HEK293 (cell line): ENCODE results near the gene ARHGAP23.

ENCODE experiments used
- EGR2 ChIP-seq: fragments of 450-650 bp; formaldehyde crosslinking; IDR thresholded peaks from 2 replicates; pipeline ENCODE4 v1.5.1; 2016; ENCODE audit warnings: low read depth, missing biosample characterization, missing genetic modification characterization
- GLI2 ChIP-seq: fragments of 450-650 bp; formaldehyde crosslinking; IDR thresholded peaks from 2 replicates; pipeline ENCODE4; 2017; ENCODE audit warnings: missing biosample characterization, missing genetic modification characterization, low read depth, borderline replicate concordance
- GLI4 ChIP-seq: fragments of 450-650 bp; formaldehyde crosslinking; IDR thresholded peaks from 2 replicates; pipeline ENCODE4 v1.5.1; 2016; ENCODE audit warnings: missing biosample characterization, missing genetic modification characterization
- HOXA7 ChIP-seq: sonication (generic); formaldehyde crosslinking; IDR thresholded peaks from 2 replicates; pipeline ENCODE4 v1.8.1; 2022; ENCODE audit warnings: missing genetic modification reagents, borderline replicate concordance
- IKZF3 ChIP-seq: fragments of 450-650 bp; IDR thresholded peaks from 2 replicates; pipeline ENCODE4 v1.5.0; 2018; ENCODE audit warnings: missing biosample characterization, mild to moderate bottlenecking, missing genetic modification characterization, moderate library complexity
- KLF1 ChIP-seq: fragments of 450-650 bp; formaldehyde crosslinking; IDR thresholded peaks from 2 replicates; pipeline ENCODE4 v1.5.1; 2016; ENCODE audit warnings: missing biosample characterization, missing genetic modification characterization
- KLF7 ChIP-seq: fragments of 450-650 bp; formaldehyde crosslinking; IDR thresholded peaks from 2 replicates; pipeline ENCODE4 v1.5.1; 2016; ENCODE audit warnings: missing biosample characterization, missing genetic modification characterization, borderline replicate concordance
- MZF1 ChIP-seq: fragments of 450-650 bp; formaldehyde crosslinking; IDR thresholded peaks from 2 replicates; pipeline ENCODE4 v1.5.1; 2017; ENCODE audit warnings: missing biosample characterization, missing genetic modification characterization, borderline replicate concordance
- REPIN1 ChIP-seq: fragments of 450-650 bp; formaldehyde crosslinking; IDR thresholded peaks from 2 replicates; pipeline ENCODE4 v1.5.1; 2017; ENCODE audit warnings: missing biosample characterization, missing genetic modification characterization, low read depth
- ZFHX2 ChIP-seq: fragments of 450-650 bp; formaldehyde crosslinking; conservative IDR thresholded peaks from 2 replicates; pipeline ENCODE4 v1.5.1; 2016; ENCODE audit warnings: missing biosample characterization, missing genetic modification characterization
- ZNF121 ChIP-seq: fragments of 450-650 bp; formaldehyde crosslinking; IDR thresholded peaks from 2 replicates; pipeline ENCODE4 v1.5.1; 2016; ENCODE audit warnings: missing biosample characterization, missing genetic modification characterization
- ZNF184 ChIP-seq: fragments of 450-650 bp; IDR thresholded peaks from 2 replicates; pipeline ENCODE4 v1.5.1; 2018; ENCODE audit warnings: missing biosample characterization, mild to moderate bottlenecking, missing genetic modification characterization
- ZNF19 ChIP-seq: fragments of 450-650 bp; formaldehyde crosslinking; IDR thresholded peaks from 2 replicates; pipeline ENCODE4; 2016; ENCODE audit warnings: missing biosample characterization, missing genetic modification characterization, low read depth
- ZNF2 ChIP-seq: fragments of 450-650 bp; formaldehyde crosslinking; IDR thresholded peaks from 2 replicates; pipeline ENCODE4 v1.5.1; 2016; ENCODE audit warnings: missing biosample characterization, missing genetic modification characterization
- ZNF239 ChIP-seq: fragments of 450-650 bp; formaldehyde crosslinking; IDR thresholded peaks from 2 replicates; pipeline ENCODE4 v1.5.1; 2016; ENCODE audit warnings: missing biosample characterization, missing genetic modification characterization
- ZNF530 ChIP-seq: fragments of 450-650 bp; formaldehyde crosslinking; IDR thresholded peaks from 2 replicates; pipeline ENCODE4 v1.5.1; 2016; ENCODE audit warnings: low read depth, missing biosample characterization, missing genetic modification characterization
- ZNF600 ChIP-seq: fragments of 450-650 bp; formaldehyde crosslinking; IDR thresholded peaks from 2 replicates; pipeline ENCODE4 v1.5.1; 2016; ENCODE audit warnings: missing biosample characterization, missing genetic modification characterization
- ZNF629 ChIP-seq: fragments of 450-650 bp; formaldehyde crosslinking; IDR thresholded peaks from 2 replicates; pipeline ENCODE4 v1.5.1; 2017; ENCODE audit warnings: missing biosample characterization, missing genetic modification characterization
- ZNF677 ChIP-seq: fragments of 450-650 bp; IDR thresholded peaks from 2 replicates; pipeline ENCODE4 v1.5.0; 2018; ENCODE audit warnings: missing biosample characterization, mild to moderate bottlenecking, missing genetic modification characterization, moderate library complexity
- ZNF701 ChIP-seq: fragments of 450-650 bp; formaldehyde crosslinking; IDR thresholded peaks from 2 replicates; pipeline ENCODE4 v1.5.1; 2016; ENCODE audit warnings: missing biosample characterization, missing genetic modification characterization
- ZNF776 ChIP-seq: fragments of 450-650 bp; formaldehyde crosslinking; IDR thresholded peaks from 2 replicates; pipeline ENCODE4 v1.5.0; 2017; ENCODE audit warnings: missing biosample characterization, missing genetic modification characterization, borderline replicate concordance
- ZNF837 ChIP-seq: fragments of 450-650 bp; formaldehyde crosslinking; IDR thresholded peaks from 2 replicates; pipeline ENCODE4 v1.5.1; 2016; ENCODE audit warnings: missing biosample characterization, missing genetic modification characterization
- TF ChIP-seq, protein P1 (sequence below): fragments of 450-650 bp; formaldehyde crosslinking; IDR thresholded peaks from 2 replicates; pipeline ENCODE4 v1.5.1; 2016; ENCODE audit warnings: missing biosample characterization, missing genetic modification characterization
- TF ChIP-seq, protein P2 (sequence below): fragments of 450-650 bp; formaldehyde crosslinking; IDR thresholded peaks from 2 replicates; pipeline ENCODE4 v1.5.1; 2016; ENCODE audit warnings: missing biosample characterization, missing genetic modification characterization
- TF ChIP-seq, protein P3 (sequence below): fragments of 450-650 bp; IDR thresholded peaks from 2 replicates; pipeline ENCODE4 v1.5.1; 2018; ENCODE audit warnings: missing biosample characterization, mild to moderate bottlenecking, missing genetic modification characterization
- TF ChIP-seq, protein P4 (sequence below): fragments of 450-650 bp; formaldehyde crosslinking; IDR thresholded peaks from 2 replicates; pipeline ENCODE4 v1.5.1; 2016; ENCODE audit warnings: missing biosample characterization, missing genetic modification characterization
- TF ChIP-seq, protein P5 (sequence below): fragments of 450-650 bp; formaldehyde crosslinking; IDR thresholded peaks from 2 replicates; pipeline ENCODE4 v1.5.1; 2017; ENCODE audit warnings: missing biosample characterization, missing genetic modification characterization
- TF ChIP-seq, protein P6 (sequence below): fragments of 450-650 bp; formaldehyde crosslinking; IDR thresholded peaks from 2 replicates; pipeline ENCODE4 v1.5.1; 2016; ENCODE audit warnings: missing biosample characterization, missing genetic modification characterization

Gene ARHGAP23

DNA sequence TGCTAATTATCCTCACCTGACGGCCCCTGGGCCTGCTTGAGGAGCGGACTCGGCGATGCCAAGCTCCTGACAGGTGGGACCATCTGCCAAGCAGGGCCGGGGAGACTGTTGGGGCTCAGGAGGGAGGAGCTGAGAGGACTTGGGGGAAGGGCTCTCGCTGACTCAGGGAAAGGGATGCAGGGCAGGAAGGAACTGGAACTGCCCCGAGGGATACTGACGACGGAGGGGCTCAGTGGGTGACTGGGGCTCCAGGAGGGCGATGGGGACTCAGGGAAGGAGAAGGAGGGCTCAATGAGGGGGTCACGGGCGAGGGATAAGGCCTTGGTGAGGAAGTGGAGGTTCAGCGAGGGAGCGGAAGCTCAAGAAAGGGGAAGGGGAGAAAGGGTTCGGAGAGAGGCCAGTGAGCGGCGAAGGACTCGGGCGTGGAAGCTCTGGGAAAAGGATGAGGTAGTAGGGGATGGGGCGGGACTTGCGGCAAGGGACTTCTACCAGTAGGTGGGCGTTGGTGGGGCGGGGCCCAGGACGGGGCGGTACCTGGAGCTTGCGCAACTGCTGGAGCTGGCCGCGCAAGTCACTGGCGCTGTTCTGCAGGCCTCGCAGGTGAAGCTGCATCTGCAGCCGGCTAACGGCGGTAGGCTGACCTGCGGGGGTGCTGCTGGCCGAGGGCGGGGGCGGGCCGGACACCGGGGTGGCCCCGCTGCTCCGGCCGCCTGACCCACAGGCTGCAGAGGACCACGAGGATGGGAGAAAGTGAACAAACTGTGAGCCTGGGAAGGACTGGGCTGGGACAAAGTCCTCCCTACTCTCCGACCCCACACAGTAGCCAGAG lies 131.0 kb downstream of the ARHGAP23 start (continued):
- TF ChIP-seq GLI2 (tag by site-specific recombination) = no peak
- TF ChIP-seq, protein P1, sequence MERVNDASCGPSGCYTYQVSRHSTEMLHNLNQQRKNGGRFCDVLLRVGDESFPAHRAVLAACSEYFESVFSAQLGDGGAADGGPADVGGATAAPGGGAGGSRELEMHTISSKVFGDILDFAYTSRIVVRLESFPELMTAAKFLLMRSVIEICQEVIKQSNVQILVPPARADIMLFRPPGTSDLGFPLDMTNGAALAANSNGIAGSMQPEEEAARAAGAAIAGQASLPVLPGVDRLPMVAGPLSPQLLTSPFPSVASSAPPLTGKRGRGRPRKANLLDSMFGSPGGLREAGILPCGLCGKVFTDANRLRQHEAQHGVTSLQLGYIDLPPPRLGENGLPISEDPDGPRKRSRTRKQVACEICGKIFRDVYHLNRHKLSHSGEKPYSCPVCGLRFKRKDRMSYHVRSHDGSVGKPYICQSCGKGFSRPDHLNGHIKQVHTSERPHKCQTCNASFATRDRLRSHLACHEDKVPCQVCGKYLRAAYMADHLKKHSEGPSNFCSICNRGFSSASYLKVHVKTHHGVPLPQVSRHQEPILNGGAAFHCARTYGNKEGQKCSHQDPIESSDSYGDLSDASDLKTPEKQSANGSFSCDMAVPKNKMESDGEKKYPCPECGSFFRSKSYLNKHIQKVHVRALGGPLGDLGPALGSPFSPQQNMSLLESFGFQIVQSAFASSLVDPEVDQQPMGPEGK (tag by site-specific recombination) = peak; percentile 94
- TF ChIP-seq, protein P2, sequence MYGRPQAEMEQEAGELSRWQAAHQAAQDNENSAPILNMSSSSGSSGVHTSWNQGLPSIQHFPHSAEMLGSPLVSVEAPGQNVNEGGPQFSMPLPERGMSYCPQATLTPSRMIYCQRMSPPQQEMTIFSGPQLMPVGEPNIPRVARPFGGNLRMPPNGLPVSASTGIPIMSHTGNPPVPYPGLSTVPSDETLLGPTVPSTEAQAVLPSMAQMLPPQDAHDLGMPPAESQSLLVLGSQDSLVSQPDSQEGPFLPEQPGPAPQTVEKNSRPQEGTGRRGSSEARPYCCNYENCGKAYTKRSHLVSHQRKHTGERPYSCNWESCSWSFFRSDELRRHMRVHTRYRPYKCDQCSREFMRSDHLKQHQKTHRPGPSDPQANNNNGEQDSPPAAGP (tag by site-specific recombination) = peak; percentile 90
- TF ChIP-seq ZNF600 = peak; percentile 91
- TF ChIP-seq ZNF184 (tag by site-specific recombination) = no peak
- peak; percentile 81 for TF ChIP-seq ZNF629 (tag by site-specific recombination)
- TF ChIP-seq KLF7 (tag by site-specific recombination) = peak; percentile 94
- TF ChIP-seq ZNF2 (tag by site-specific recombination) = peak; percentile 69
- TF ChIP-seq EGR2 (tag by site-specific recombination) = peak; percentile 79
- no peak for TF ChIP-seq ZNF121 (tag by site-specific recombination)
- no peak for TF ChIP-seq ZNF837 (tag by site-specific recombination)
- TF ChIP-seq, protein P3, sequence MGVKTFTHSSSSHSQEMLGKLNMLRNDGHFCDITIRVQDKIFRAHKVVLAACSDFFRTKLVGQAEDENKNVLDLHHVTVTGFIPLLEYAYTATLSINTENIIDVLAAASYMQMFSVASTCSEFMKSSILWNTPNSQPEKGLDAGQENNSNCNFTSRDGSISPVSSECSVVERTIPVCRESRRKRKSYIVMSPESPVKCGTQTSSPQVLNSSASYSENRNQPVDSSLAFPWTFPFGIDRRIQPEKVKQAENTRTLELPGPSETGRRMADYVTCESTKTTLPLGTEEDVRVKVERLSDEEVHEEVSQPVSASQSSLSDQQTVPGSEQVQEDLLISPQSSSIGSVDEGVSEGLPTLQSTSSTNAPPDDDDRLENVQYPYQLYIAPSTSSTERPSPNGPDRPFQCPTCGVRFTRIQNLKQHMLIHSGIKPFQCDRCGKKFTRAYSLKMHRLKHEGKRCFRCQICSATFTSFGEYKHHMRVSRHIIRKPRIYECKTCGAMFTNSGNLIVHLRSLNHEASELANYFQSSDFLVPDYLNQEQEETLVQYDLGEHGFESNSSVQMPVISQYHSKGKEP (tag by site-specific recombination) = peak; percentile 83
- no peak for TF ChIP-seq ZNF776
- no peak for TF ChIP-seq ZNF530
- TF ChIP-seq HOXA7 (CRISPR knock-in tag) = no peak
- TF ChIP-seq, protein P4, sequence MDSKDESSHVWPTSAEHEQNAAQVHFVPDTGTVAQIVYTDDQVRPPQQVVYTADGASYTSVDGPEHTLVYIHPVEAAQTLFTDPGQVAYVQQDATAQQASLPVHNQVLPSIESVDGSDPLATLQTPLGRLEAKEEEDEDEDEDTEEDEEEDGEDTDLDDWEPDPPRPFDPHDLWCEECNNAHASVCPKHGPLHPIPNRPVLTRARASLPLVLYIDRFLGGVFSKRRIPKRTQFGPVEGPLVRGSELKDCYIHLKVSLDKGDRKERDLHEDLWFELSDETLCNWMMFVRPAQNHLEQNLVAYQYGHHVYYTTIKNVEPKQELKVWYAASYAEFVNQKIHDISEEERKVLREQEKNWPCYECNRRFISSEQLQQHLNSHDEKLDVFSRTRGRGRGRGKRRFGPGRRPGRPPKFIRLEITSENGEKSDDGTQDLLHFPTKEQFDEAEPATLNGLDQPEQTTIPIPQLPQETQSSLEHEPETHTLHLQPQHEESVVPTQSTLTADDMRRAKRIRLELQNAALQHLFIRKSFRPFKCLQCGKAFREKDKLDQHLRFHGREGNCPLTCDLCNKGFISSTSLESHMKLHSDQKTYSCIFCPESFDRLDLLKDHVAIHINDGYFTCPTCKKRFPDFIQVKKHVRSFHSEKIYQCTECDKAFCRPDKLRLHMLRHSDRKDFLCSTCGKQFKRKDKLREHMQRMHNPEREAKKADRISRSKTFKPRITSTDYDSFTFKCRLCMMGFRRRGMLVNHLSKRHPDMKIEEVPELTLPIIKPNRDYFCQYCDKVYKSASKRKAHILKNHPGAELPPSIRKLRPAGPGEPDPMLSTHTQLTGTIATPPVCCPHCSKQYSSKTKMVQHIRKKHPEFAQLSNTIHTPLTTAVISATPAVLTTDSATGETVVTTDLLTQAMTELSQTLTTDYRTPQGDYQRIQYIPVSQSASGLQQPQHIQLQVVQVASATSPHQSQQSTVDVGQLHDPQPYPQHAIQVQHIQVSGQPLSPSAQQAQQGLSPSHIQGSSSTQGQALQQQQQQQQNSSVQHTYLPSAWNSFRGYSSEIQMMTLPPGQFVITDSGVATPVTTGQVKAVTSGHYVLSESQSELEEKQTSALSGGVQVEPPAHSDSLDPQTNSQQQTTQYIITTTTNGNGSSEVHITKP (tag by site-specific recombination) = peak; percentile 78
- no peak for TF ChIP-seq ZNF677
- TF ChIP-seq REPIN1 (tag by site-specific recombination) = peak; percentile 47; the same call in 1 of the 2 replicates
- no peak for TF ChIP-seq GLI4 (tag by site-specific recombination)
- TF ChIP-seq, protein P5, sequence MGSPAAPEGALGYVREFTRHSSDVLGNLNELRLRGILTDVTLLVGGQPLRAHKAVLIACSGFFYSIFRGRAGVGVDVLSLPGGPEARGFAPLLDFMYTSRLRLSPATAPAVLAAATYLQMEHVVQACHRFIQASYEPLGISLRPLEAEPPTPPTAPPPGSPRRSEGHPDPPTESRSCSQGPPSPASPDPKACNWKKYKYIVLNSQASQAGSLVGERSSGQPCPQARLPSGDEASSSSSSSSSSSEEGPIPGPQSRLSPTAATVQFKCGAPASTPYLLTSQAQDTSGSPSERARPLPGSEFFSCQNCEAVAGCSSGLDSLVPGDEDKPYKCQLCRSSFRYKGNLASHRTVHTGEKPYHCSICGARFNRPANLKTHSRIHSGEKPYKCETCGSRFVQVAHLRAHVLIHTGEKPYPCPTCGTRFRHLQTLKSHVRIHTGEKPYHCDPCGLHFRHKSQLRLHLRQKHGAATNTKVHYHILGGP (tag by site-specific recombination) = no peak
- 0 out of 2 replicates have a peak, but pooled peaks have one; percentile 31 for TF ChIP-seq IKZF3 (tag by site-specific recombination)
- TF ChIP-seq ZNF239 (tag by site-specific recombination) = no peak
- TF ChIP-seq, protein P6, sequence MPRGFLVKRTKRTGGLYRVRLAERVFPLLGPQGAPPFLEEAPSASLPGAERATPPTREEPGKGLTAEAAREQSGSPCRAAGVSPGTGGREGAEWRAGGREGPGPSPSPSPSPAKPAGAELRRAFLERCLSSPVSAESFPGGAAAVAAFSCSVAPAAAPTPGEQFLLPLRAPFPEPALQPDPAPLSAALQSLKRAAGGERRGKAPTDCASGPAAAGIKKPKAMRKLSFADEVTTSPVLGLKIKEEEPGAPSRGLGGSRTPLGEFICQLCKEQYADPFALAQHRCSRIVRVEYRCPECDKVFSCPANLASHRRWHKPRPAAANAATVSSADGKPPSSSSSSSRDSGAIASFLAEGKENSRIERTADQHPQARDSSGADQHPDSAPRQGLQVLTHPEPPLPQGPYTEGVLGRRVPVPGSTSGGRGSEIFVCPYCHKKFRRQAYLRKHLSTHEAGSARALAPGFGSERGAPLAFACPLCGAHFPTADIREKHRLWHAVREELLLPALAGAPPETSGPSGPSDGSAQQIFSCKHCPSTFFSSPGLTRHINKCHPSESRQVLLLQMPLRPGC (tag by site-specific recombination) = no peak
- no peak; the same call in 1 of the 2 replicates for TF ChIP-seq MZF1 (tag by site-specific recombination)
- no peak for TF ChIP-seq ZNF19 (tag by site-specific recombination)
- TF ChIP-seq ZNF701 = peak; percentile 31; the same call in 1 of the 2 replicates
- peak; percentile 99 for TF ChIP-seq KLF1 (tag by site-specific recombination)
- peak; percentile 90 for TF ChIP-seq ZFHX2 (tag by site-specific recombination)
